ENCODE results near the gene BCAS3.

BCAS3 gene

DNA sequence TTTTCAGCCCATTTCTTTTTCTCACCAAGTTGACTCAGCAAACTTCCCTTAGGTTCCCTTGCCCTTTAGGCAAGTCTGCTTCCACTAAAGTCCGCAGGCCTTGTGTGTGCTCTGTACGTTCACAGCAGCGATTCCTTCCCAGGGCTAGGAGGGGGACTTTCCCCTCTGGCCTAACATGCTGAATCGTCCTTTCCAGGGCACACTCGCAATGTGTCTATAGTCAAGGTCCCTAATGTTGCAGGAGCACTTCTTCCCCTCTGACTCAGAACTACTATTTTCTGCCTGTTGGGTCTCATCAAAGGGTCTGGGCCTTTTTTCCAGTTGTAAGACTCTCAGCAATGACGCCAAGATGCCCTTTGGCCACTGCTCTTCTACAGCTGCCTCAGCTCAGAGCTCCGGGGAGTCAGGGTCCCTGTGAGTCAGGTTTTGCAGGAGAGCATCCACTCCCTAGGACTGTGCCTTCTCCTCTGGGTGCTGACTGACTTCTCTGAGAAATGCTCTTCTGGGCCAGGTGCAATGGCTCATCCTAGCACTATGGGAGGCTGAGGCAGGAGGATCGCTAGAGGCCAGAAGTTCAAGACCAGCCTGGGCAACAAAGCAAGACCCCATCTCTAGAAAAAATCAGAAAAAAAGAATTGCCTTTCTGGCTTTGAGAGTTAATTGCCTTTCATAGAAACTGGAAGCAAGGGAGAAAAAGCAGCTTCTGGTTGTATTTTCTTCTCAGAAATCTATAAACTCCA, 657.6 kb downstream of the BCAS3 start:
- Histone ChIP-seq H3K27me3 (ENCODE audit: control insufficient read depth in 1 of 2, insufficient read depth in 2 of 2, low read length in 2 of 2) (no peaks in the 10 kb centered on the region), H3K4me3 (ENCODE audit: low read depth in 1 of 2, low read length in 2 of 2) (no peak overlapping the region), H3K9ac (ENCODE audit: low read length) (no peak overlapping the region), H3K9me3 (ENCODE audit: low read length) (no peaks in the 10 kb centered on the region), H3K4me1 (ENCODE audit: insufficient read depth, low read length) (peaks cover 6% of the 10 kb centered on the region), H3K36me3 (ENCODE audit: insufficient read depth, low read length) (no peaks in the 10 kb centered on the region), H3K27ac (ENCODE audit: low read depth, low read length) (no peak overlapping the region)

DNA sequence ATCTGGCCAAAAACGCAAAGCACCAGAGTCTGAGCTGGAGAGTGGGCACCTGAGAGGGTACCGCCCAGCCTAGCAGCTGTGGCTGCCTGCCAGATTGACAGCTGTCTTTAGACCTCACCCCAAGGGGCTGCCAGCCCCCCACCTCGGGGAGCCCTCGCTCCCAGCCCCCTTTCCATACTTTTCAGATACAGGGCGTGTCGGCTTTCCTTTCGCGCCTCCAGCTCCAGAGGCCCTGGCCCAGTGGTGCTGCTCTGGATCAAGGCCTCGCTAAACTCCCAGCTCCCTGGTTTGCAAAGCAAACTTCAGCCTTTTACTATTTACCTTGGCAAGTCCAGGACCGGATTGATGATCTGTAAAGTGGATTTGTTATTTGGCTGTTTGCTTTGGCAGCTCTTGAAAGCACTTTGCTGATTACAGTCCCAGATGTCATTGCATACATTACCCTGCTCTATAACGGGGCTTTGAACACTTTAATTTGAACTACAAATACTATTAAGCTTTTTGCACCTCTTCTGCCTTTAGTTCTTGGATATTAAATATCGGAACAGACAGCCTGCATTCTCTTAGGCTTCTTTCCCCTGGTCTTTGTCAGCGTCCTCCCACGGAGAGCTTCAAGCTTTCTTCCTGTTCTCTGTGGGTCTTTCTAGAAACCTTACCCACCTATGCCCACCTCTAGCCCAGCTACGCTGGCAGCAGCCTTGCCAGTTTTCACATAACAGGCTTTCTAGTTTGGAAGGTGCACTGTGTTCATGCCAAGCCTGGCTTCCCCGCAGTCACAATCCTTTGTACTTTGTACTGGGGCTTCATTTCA, 658.4 kb downstream of the BCAS3 start:
- Histone ChIP-seq H3K9me3 (ENCODE audit: low read length) (no peaks in the 10 kb centered on the region), H3K4me1 (ENCODE audit: insufficient read depth, low read length) (peaks cover 6% of the 10 kb centered on the region), H3K27ac (ENCODE audit: low read depth, low read length) (no peak overlapping the region)

GRCh38 chr17:61337290-61337689, 659.6 kb downstream of the BCAS3 start:
- Histone ChIP-seq H3K36me3 (ENCODE audit: insufficient read depth, low read length) (no peaks in the 10 kb centered on the region), H3K4me3 (ENCODE audit: low read depth in 1 of 2, low read length in 2 of 2) (no peak overlapping the region), H3K27ac (ENCODE audit: low read depth, low read length) (no peak overlapping the region), H3K4me1 (ENCODE audit: insufficient read depth, low read length) (peaks cover 6% of the 10 kb centered on the region), H3K9ac (ENCODE audit: low read length) (no peak overlapping the region), H3K27me3 (ENCODE audit: control insufficient read depth in 1 of 2, insufficient read depth in 2 of 2, low read length in 2 of 2) (no peaks in the 10 kb centered on the region), H3K9me3 (ENCODE audit: low read length) (no peaks in the 10 kb centered on the region)

More for the DNA sequence above, 658.4 kb downstream of the BCAS3 start:
- no peaks in the 10 kb centered on the region for H3K36me3 ChIP-seq (ENCODE audit: insufficient read depth, low read length)
- no peak overlapping the region for H3K4me3 ChIP-seq (ENCODE audit: low read depth in 1 of 2, low read length in 2 of 2)
- H3K27me3 ChIP-seq (ENCODE audit: control insufficient read depth in 1 of 2, insufficient read depth in 2 of 2, low read length in 2 of 2), result no peaks in the 10 kb centered on the region
- no peak overlapping the region for H3K9ac ChIP-seq (ENCODE audit: low read length)

DNA sequence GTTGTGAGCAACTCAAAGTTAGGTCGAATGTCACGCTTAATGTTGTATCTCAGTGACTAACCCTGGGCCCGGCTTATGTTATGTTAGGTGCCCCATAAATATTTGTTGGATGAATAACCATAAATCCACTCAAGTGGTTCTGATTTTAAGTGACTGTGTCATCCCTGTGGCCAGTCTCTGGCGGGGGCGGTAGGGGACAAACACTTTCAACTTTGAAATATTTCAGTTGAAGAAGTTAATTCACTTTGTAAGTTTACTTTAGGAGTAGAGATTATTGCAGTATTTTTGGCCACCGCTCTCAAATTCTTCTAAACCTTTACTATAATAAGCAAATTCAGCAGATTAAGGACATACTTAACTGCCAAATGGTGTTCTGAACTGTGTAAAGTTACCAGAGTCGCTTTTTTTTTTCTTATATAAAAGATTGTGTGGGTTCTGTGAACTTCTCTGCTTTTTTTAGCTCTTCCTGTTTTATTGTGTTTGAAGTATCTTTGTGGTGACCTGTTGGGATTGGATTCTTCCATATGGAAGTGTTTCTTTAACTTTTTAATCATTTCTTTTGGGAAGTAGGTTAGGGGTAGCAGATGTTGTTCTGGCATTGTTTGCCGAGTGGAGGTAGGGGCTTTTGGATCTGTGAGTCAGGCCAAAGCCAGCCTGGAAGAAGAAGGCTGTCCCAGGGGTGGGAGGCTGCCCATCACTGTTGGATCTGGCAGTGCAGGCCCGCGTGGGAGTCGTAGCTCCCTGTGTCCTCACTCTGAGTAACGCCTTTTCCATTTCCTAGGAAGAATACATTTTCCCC, 660.5 kb downstream of the BCAS3 start:
- Histone ChIP-seq H3K4me3 (ENCODE audit: low read depth in 1 of 2, low read length in 2 of 2) (no peak overlapping the region), H3K36me3 (ENCODE audit: insufficient read depth, low read length) (no peaks in the 10 kb centered on the region), H3K9me3 (ENCODE audit: low read length) (no peaks in the 10 kb centered on the region), H3K4me1 (ENCODE audit: insufficient read depth, low read length) (peaks cover 6% of the 10 kb centered on the region), H3K27ac (ENCODE audit: low read depth, low read length) (no peak overlapping the region), H3K27me3 (ENCODE audit: control insufficient read depth in 1 of 2, insufficient read depth in 2 of 2, low read length in 2 of 2) (no peaks in the 10 kb centered on the region), H3K9ac (ENCODE audit: low read length) (no peak overlapping the region)

DNA sequence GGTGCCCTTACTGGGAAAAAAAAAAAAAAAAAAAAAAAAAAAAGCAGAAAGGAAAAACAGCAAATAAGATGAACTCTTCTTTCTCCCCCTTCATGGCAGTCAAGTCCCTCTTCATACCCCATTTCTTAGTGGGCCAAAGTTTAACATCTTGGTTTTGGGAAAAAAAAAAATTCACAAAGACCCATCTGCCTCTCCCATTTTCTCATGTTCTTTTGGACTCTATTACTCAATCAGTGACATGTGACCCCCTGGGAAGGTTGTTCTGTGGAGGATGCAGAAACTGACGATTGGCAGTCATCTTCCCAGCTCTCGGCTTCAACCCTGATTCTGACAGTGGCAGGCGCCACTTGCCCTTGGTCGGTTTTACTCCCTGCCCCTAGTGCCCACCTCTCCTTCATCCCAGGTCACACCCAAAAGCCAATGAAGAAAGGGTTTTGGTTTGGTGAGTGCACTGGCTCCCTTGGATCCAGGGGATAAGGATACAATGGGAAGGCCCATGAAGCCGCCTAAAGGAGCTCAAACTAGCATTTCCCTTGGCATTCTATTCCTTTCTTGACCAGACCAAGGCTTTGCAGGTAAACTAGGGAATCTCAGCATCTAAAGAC, 661.3 kb downstream of the BCAS3 start:
- Histone ChIP-seq H3K36me3 (ENCODE audit: insufficient read depth, low read length) (no peaks in the 10 kb centered on the region), H3K9ac (ENCODE audit: low read length) (no peak overlapping the region), H3K9me3 (ENCODE audit: low read length) (no peaks in the 10 kb centered on the region), H3K4me1 (ENCODE audit: insufficient read depth, low read length) (peaks cover 6% of the 10 kb centered on the region), H3K4me3 (ENCODE audit: low read depth in 1 of 2, low read length in 2 of 2) (no peak overlapping the region), H3K27me3 (ENCODE audit: control insufficient read depth in 1 of 2, insufficient read depth in 2 of 2, low read length in 2 of 2) (no peaks in the 10 kb centered on the region), H3K27ac (ENCODE audit: low read depth, low read length) (no peak overlapping the region)

- H3K9me3 ChIP-seq (ENCODE audit: low read length), result no peaks in the 10 kb centered on the region
- H3K27me3 ChIP-seq (ENCODE audit: control insufficient read depth in 1 of 2, insufficient read depth in 2 of 2, low read length in 2 of 2), result no peaks in the 10 kb centered on the region
- no peak overlapping the region for H3K4me3 ChIP-seq (ENCODE audit: low read depth in 1 of 2, low read length in 2 of 2)
- no peaks in the 10 kb centered on the region for H3K36me3 ChIP-seq (ENCODE audit: insufficient read depth, low read length)
- H3K27ac ChIP-seq (ENCODE audit: low read depth, low read length), result no peak overlapping the region
- peaks cover 6% of the 10 kb centered on the region for H3K4me1 ChIP-seq (ENCODE audit: insufficient read depth, low read length)
- no peak overlapping the region for H3K9ac ChIP-seq (ENCODE audit: low read length)
Observed at GRCh38 chr17:61340431-61341209, 663.0 kb downstream of the BCAS3 start.

DNA sequence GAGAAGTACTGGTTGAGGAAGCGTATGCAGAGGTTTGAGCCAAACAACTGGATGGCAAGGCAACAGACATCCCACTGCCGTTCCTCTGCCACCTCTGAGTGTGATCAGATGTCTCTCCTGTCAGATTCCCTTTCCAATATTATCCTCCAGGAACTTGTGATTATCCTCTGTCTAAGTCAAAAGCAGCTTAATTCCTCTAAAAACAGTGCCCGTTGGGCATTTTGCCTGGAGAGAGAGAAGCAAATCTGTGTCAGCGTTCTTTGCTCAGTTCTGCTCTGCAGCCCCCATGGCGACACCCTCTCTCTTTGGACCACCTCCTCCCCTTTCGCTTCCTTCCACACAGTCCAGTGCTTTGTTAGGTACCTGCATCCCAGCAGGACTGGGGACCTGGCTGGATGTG, 665.9 kb downstream of the BCAS3 start:
- Histone ChIP-seq H3K27me3 (ENCODE audit: control insufficient read depth in 1 of 2, insufficient read depth in 2 of 2, low read length in 2 of 2) (no peaks in the 10 kb centered on the region), H3K4me3 (ENCODE audit: low read depth in 1 of 2, low read length in 2 of 2) (no peak overlapping the region), H3K9ac (ENCODE audit: low read length) (no peak overlapping the region), H3K4me1 (ENCODE audit: insufficient read depth, low read length) (no peaks in the 10 kb centered on the region), H3K9me3 (ENCODE audit: low read length) (no peaks in the 10 kb centered on the region), H3K36me3 (ENCODE audit: insufficient read depth, low read length) (no peaks in the 10 kb centered on the region), H3K27ac (ENCODE audit: low read depth, low read length) (no peak overlapping the region)

DNA sequence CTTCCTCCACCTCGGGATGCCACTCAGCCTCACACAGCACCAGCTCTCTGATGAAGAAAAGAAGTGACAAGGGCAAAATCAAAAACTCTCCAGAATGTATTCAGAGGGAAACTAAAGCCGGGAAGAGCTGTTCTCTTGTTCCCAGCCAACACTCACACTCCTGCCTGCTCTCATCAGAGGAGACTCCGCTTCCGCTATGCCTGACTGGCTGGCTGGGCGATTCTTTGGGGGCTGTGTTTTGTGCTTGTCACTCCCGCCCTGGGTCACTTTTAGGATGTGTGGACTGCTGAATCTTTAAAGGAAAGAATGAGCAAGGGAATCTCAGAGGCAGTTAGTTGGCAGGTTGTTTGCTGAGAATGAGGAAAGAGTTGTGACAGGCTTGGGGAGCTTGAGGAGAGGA, 667.4 kb downstream of the BCAS3 start:
- Histone ChIP-seq H3K4me1 (ENCODE audit: insufficient read depth, low read length) (no peaks in the 10 kb centered on the region), H3K36me3 (ENCODE audit: insufficient read depth, low read length) (no peaks in the 10 kb centered on the region), H3K9ac (ENCODE audit: low read length) (no peak overlapping the region), H3K9me3 (ENCODE audit: low read length) (no peaks in the 10 kb centered on the region), H3K27ac (ENCODE audit: low read depth, low read length) (no peak overlapping the region), H3K27me3 (ENCODE audit: control insufficient read depth in 1 of 2, insufficient read depth in 2 of 2, low read length in 2 of 2) (no peaks in the 10 kb centered on the region), H3K4me3 (ENCODE audit: low read depth in 1 of 2, low read length in 2 of 2) (no peak overlapping the region)

GRCh38 chr17:61345825-61346666, 668.4 kb downstream of the BCAS3 start:
- H3K9ac ChIP-seq (ENCODE audit: low read length), result no peak overlapping the region
- H3K9me3 ChIP-seq (ENCODE audit: low read length), result no peaks in the 10 kb centered on the region
- no peaks in the 10 kb centered on the region for H3K4me1 ChIP-seq (ENCODE audit: insufficient read depth, low read length)
- no peaks in the 10 kb centered on the region for H3K27me3 ChIP-seq (ENCODE audit: control insufficient read depth in 1 of 2, insufficient read depth in 2 of 2, low read length in 2 of 2)
- H3K4me3 ChIP-seq (ENCODE audit: low read depth in 1 of 2, low read length in 2 of 2), result no peak overlapping the region
- H3K36me3 ChIP-seq (ENCODE audit: insufficient read depth, low read length), result no peaks in the 10 kb centered on the region
- no peak overlapping the region for H3K27ac ChIP-seq (ENCODE audit: low read depth, low read length)

GRCh38 chr17:61349350-61349749, 671.7 kb downstream of the BCAS3 start:
- H3K4me1 ChIP-seq (ENCODE audit: insufficient read depth, low read length), result no peaks in the 10 kb centered on the region
- no peaks in the 10 kb centered on the region for H3K27me3 ChIP-seq (ENCODE audit: control insufficient read depth in 1 of 2, insufficient read depth in 2 of 2, low read length in 2 of 2)
- no peak overlapping the region for H3K9ac ChIP-seq (ENCODE audit: low read length)
- no peaks in the 10 kb centered on the region for H3K36me3 ChIP-seq (ENCODE audit: insufficient read depth, low read length)
- H3K9me3 ChIP-seq (ENCODE audit: low read length), result no peaks in the 10 kb centered on the region
- no peak overlapping the region for H3K4me3 ChIP-seq (ENCODE audit: low read depth in 1 of 2, low read length in 2 of 2)
- no peak overlapping the region for H3K27ac ChIP-seq (ENCODE audit: low read depth, low read length)
